Retinal pigment epithelial cell (primary cell): Measurements from ENCODE around the gene ZNF423.

Experiments
- DNase-seq: peaks from one replicate; pipeline ENCODE4 v3.0.0-alpha.2; 2010; ENCODE audit warnings: low read depth
- H3K4me3 ChIP-seq: 2 replicates; pipeline ENCODE4 v1.5.1; 2011; ENCODE audit warnings: mild to moderate bottlenecking, low read length, control low read depth, moderate library complexity
- TF ChIP-seq, protein P1 (sequence below): conservative IDR thresholded peaks from 2 replicates; pipeline ENCODE4 v1.5.1; 2011; ENCODE audit warnings: low read depth, low read length, control low read depth, inconsistent platforms

Gene ZNF423

DNA sequence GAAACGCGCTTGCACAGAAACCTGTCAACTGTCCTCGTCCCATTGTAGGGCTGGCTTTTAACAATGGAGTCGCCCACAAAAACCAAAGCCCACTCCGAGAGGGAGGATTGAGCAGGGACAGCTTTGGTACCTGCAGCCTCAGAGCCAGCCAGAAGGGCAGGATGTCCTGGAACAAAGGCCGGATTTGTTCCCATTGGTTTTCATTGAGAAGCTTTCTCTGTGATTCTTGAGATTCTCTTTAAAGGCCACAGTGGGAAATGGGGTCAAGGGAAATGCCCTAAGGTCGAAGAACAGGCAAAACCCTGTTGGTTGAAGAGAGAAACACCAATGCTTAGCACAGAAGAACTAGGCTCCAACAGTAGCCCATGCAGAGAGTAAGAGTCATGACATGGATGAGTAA, 416.9 kb downstream of the ZNF423 start:
- TF ChIP-seq, protein P1, sequence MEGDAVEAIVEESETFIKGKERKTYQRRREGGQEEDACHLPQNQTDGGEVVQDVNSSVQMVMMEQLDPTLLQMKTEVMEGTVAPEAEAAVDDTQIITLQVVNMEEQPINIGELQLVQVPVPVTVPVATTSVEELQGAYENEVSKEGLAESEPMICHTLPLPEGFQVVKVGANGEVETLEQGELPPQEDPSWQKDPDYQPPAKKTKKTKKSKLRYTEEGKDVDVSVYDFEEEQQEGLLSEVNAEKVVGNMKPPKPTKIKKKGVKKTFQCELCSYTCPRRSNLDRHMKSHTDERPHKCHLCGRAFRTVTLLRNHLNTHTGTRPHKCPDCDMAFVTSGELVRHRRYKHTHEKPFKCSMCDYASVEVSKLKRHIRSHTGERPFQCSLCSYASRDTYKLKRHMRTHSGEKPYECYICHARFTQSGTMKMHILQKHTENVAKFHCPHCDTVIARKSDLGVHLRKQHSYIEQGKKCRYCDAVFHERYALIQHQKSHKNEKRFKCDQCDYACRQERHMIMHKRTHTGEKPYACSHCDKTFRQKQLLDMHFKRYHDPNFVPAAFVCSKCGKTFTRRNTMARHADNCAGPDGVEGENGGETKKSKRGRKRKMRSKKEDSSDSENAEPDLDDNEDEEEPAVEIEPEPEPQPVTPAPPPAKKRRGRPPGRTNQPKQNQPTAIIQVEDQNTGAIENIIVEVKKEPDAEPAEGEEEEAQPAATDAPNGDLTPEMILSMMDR = no peak
- DNase-seq = no peak
- H3K4me3 ChIP-seq = no peak overlapping the region
